Measurements from ENCODE around the gene PCSK6. TPM values are rescaled to one million over a fixed set of nuclear protein-coding genes. Genes with fewer than 3 reads are reported as not detected.
"Not testable (repeated sequence)": the region's sequence is repeated elsewhere in the genome, so short reads cannot be mapped to it uniquely, and the experiment has no call there.

The PCSK6 gene
- total RNA-seq, 1 experiment from 2014 or later, result 10.6 TPM

DNA sequence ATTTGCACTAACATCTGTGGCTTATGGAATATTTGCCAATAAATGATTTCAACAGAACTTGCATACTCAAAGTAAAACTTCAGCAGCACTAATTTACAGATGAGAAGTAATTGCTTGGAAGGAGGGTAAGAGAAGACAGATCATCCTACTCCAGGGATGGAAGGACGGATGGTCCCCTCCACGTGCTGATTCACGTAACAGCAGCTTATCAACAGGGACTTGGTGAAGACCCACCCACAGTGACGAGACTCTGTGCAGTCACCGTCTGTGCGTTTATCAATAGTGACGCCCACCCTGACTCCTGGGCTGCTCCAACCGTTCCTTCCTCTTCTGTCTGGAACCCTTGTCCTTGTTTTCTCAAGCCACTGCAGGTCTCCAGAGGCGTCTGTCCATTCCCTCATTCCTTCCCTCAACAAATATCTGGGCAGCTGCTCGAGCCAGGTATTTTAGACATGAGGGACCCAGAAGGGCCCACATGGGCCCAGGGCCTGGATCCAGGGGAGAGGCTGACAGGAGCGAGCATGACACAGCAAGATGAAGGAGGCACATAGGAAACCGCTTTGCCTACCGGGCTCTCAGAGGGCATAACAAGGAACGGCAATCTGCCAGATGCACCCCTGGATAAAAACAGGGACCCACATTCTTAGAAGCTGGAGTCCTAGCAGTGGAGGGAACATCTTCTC, 33.3 kb downstream of the PCSK6 start:
- Histone ChIP-seq H3K36me3 (ENCODE audit: control insufficient read depth, insufficient read depth, low read length) (no peaks in the 10 kb centered on the region), H3K27ac (ENCODE audit: low read length) (no peak overlapping the region), H3K27me3 (ENCODE audit: control insufficient read depth, insufficient read depth, low read length) (no peaks in the 10 kb centered on the region), H3K4me1 (ENCODE audit: control insufficient read depth, insufficient read depth, low read length) (peaks cover 5% of the 10 kb centered on the region; the same call in 1 of the 2 replicates), H3K4me3 (ENCODE audit: low read depth in 2 of 2, low read length in 2 of 2) (no peak overlapping the region), H3K9me3 (ENCODE audit: control insufficient read depth, insufficient read depth, low read depth, low read length) (no peaks in the 10 kb centered on the region)
- TF ChIP-seq, protein P1, sequence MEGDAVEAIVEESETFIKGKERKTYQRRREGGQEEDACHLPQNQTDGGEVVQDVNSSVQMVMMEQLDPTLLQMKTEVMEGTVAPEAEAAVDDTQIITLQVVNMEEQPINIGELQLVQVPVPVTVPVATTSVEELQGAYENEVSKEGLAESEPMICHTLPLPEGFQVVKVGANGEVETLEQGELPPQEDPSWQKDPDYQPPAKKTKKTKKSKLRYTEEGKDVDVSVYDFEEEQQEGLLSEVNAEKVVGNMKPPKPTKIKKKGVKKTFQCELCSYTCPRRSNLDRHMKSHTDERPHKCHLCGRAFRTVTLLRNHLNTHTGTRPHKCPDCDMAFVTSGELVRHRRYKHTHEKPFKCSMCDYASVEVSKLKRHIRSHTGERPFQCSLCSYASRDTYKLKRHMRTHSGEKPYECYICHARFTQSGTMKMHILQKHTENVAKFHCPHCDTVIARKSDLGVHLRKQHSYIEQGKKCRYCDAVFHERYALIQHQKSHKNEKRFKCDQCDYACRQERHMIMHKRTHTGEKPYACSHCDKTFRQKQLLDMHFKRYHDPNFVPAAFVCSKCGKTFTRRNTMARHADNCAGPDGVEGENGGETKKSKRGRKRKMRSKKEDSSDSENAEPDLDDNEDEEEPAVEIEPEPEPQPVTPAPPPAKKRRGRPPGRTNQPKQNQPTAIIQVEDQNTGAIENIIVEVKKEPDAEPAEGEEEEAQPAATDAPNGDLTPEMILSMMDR (IDR thresholded peaks at IDR 0.05), result no peak
- TF ChIP-seq POLR2AphosphoS5 (IDR thresholded peaks at IDR 0.05; ENCODE audit: low read depth, low read length) (no peak), TCF7L2 (IDR thresholded peaks at IDR 0.05; ENCODE audit: low read depth, low read length) (no peak), SIN3A (IDR thresholded peaks at IDR 0.05; ENCODE audit: borderline replicate concordance, insufficient read depth, low read depth, low read length) (no peak)
- TF ChIP-seq, protein P2, sequence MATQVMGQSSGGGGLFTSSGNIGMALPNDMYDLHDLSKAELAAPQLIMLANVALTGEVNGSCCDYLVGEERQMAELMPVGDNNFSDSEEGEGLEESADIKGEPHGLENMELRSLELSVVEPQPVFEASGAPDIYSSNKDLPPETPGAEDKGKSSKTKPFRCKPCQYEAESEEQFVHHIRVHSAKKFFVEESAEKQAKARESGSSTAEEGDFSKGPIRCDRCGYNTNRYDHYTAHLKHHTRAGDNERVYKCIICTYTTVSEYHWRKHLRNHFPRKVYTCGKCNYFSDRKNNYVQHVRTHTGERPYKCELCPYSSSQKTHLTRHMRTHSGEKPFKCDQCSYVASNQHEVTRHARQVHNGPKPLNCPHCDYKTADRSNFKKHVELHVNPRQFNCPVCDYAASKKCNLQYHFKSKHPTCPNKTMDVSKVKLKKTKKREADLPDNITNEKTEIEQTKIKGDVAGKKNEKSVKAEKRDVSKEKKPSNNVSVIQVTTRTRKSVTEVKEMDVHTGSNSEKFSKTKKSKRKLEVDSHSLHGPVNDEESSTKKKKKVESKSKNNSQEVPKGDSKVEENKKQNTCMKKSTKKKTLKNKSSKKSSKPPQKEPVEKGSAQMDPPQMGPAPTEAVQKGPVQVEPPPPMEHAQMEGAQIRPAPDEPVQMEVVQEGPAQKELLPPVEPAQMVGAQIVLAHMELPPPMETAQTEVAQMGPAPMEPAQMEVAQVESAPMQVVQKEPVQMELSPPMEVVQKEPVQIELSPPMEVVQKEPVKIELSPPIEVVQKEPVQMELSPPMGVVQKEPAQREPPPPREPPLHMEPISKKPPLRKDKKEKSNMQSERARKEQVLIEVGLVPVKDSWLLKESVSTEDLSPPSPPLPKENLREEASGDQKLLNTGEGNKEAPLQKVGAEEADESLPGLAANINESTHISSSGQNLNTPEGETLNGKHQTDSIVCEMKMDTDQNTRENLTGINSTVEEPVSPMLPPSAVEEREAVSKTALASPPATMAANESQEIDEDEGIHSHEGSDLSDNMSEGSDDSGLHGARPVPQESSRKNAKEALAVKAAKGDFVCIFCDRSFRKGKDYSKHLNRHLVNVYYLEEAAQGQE (IDR thresholded peaks at IDR 0.05; ENCODE audit: insufficient read depth in 1 of 2, low read depth in 2 of 2, low read length in 1 of 2), result no peak
- DNase-seq (ENCODE audit: low read depth, low spot score), result no peak
- in situ Hi-C loops (cut with HindIII; ENCODE audit: low pct_unique_long_range_greater_than_20kb, low sequenced_read_pairs) (no loop called here), intact Hi-C loops (cut with micrococcal nuclease; ENCODE audit: unreplicated experiment) (no loop called here)
- ChIA-PET CTCF (no interaction called here), POLR2A (no interaction called here)
- BruUV-seq (replicated peaks), result no TSS peak
- ATAC-seq, result no peak

DNA sequence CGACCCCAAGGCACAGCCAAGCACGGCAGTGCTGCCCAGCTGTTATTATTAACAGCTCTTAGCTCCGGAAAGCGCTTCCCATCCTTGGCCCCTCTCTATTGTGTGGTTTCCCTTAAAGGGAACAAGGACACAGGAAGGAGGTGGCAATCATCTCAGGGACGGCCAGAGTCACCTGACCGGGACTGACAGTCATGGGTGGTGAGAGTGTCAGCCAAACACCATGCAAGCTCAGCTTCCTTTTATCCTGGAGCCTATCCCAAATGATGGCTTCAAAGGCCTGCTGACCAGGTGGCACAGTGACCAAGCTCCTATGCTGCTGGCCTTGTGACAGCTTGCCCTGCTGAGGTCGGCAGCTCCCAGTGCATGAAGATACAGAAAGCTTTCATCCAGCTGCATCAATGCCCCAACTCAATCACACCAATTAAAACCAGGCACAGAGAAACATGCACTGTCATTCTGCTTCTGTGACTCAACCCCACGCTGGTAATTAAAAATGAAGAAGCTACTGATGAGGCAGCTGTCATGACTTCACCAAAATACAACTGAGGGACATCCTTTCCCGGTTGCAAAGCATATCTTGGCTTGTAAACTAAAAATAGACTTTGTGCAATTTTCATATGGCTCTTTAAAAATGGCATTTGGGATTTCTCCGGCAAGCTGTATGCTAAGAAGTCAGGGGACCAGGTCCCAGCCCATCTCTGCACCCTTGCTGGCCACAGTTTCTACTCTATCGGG, 34.0 kb downstream of the PCSK6 start:
- ChIA-PET POLR2A (no interaction called here), CTCF (no interaction called here)
- Histone ChIP-seq H3K4me1 (ENCODE audit: control insufficient read depth, insufficient read depth, low read length) (peaks cover 5% of the 10 kb centered on the region; the same call in 1 of the 2 replicates), H3K36me3 (ENCODE audit: control insufficient read depth, insufficient read depth, low read length) (no peaks in the 10 kb centered on the region), H3K27me3 (ENCODE audit: control insufficient read depth, insufficient read depth, low read length) (no peaks in the 10 kb centered on the region), H3K27ac (ENCODE audit: low read length) (no peak overlapping the region), H3K9me3 (ENCODE audit: control insufficient read depth, insufficient read depth, low read depth, low read length) (no peaks in the 10 kb centered on the region), H3K4me3 (ENCODE audit: low read depth in 2 of 2, low read length in 2 of 2) (no peak overlapping the region)
- intact Hi-C loops (cut with micrococcal nuclease; ENCODE audit: unreplicated experiment) (no loop called here), in situ Hi-C loops (cut with HindIII; ENCODE audit: low pct_unique_long_range_greater_than_20kb, low sequenced_read_pairs) (no loop called here)
- DNase-seq (ENCODE audit: low read depth, low spot score), result no peak
- BruUV-seq (replicated peaks), result no TSS peak
- TF ChIP-seq, protein P1 (IDR thresholded peaks at IDR 0.05), result no peak
- ATAC-seq, result peak; percentile 31; the same call in 1 of the 2 replicates

DNA sequence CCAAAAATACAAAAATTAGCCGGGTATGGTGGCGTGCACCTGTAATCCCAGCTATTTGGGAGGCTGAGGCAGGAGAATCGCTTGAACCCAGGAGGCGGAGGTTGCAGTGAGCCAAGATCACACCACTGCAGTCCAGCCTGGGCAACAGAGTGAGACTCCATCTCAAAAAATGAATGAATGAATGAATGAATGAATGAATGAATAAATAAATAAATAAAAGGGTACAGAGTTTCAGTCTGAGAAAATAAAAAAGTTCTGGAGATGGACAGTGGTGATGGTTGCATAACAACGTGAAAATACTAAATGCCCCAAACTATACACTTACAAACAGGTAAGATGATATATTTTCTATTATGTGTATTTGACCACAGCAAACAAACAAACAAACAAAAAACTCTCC, 34.7 kb downstream of the PCSK6 start:
- CTCF ChIA-PET; H3K27ac ChIP-seq (ENCODE audit: low read length); H3K4me1 ChIP-seq (ENCODE audit: control insufficient read depth, insufficient read depth, low read length); H3K4me3 ChIP-seq (ENCODE audit: low read depth in 2 of 2, low read length in 2 of 2); ATAC-seq; BruUV-seq (replicated peaks); H3K9me3 ChIP-seq (ENCODE audit: control insufficient read depth, insufficient read depth, low read depth, low read length); DNase-seq (ENCODE audit: low read depth, low spot score); POLR2A ChIA-PET; intact Hi-C loops (cut with micrococcal nuclease; ENCODE audit: unreplicated experiment); in situ Hi-C loops (cut with HindIII; ENCODE audit: low pct_unique_long_range_greater_than_20kb, low sequenced_read_pairs); H3K27me3 ChIP-seq (ENCODE audit: control insufficient read depth, insufficient read depth, low read length); H3K36me3 ChIP-seq (ENCODE audit: control insufficient read depth, insufficient read depth, low read length): not testable (repeated sequence)

Data from Panc1 (cell line).